Muscle layer of duodenum (tissue), 2 donors: Measurements from ENCODE around the gene PCSK4.
"Not testable (repeated sequence)": the region's sequence is repeated elsewhere in the genome, so short reads cannot be mapped to it uniquely, and the experiment has no call there.

Experiments
- H3K27ac ChIP-seq: one replicate; pipeline ENCODE4 v1.7.0; 2013; ENCODE audit warnings: mild to moderate bottlenecking, low read length
- H3K27me3 ChIP-seq: one replicate; pipeline ENCODE4 v1.7.0; 2013; ENCODE audit warnings: low read depth, mild to moderate bottlenecking, control low read depth, low read length
- H3K36me3 ChIP-seq, 2 donors: one replicate each; pipeline ENCODE4 v1.7.0; 2013; ENCODE audit warnings: low read length in 2 of 2, control low read depth in 1 of 2, mild to moderate bottlenecking in 1 of 2; ENCODE audit not compliant: insufficient read depth in 2 of 2, control insufficient read depth in 1 of 2
- H3K4me1 ChIP-seq, 2 donors: one replicate each; pipeline ENCODE4 v1.7.0; 2013; ENCODE audit warnings: low read length in 2 of 2, mild to moderate bottlenecking in 2 of 2, control low read depth in 1 of 2, moderate library complexity in 1 of 2; ENCODE audit not compliant: insufficient read depth in 2 of 2, control insufficient read depth in 1 of 2
- H3K4me3 ChIP-seq, 2 donors: one replicate each; pipeline ENCODE4 v1.7.0; 2013; ENCODE audit warnings: low read length in 2 of 2, low read depth in 1 of 2, mild to moderate bottlenecking in 1 of 2
- H3K9me3 ChIP-seq, 2 donors: one replicate each; pipeline ENCODE4 v1.7.0; 2013; ENCODE audit warnings: low read length in 2 of 2, control low read depth in 1 of 2, mild to moderate bottlenecking in 1 of 2; ENCODE audit not compliant: control insufficient read depth in 1 of 2
- donor health status: healthy.

The PCSK4 gene

DNA sequence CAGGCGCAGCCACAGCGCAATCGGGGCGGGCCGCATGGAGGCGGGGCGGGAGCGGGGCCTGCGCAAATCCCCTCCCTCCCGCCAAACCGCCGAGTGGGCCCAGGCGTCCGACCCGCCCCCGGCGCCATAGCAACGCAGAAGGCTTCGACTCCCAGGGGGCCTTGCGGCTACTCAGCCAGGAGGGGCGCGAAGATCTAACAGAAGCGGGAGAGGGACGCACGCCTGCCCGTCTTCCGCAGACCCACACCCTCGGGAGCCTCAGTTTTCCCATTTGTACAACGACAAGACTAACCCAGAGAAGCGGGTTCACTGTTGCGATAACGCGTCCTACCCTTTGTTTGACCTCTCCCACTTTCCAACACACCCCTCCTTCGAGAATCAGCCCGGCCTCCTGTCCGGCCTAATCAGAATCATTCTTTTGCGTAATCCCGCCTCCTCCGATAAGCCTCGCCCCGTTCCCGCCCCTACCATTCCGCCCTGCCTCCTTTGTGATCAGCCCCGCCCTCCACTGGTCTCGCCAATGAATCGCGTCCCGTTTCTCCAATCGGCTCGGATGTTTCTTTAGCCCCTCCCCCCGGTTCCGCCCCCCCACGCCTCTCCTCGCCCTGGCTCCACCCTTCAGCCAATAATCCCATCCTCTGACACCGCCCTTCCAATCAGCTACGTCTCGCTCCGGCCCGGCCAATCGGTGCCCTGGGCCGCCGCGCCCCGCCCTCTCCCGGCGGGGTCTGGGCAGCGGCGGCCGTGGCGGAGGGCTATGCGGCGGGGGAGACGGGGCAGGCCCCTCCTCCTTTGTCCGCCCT is at the start of gene PCSK4:
TSS of gene PCSK4 (minus strand) at position 40 of the 803 bp plus-strand sequence. CDS start at position 36, 4 bp downstream.
- no peaks in the 10 kb centered on the region for H3K27me3 ChIP-seq
- H3K4me3 ChIP-seq = peak within 1 kb of the TSS; percentile 61 to 75
- peaks cover 0 to 18% of the 10 kb centered on the region in 2 donors for H3K4me1 ChIP-seq
- H3K9me3 ChIP-seq = no peaks in the 10 kb centered on the region
- H3K36me3 ChIP-seq = no peaks in the 10 kb centered on the region
- H3K27ac ChIP-seq = no peak within 1 kb of the TSS

DNA sequence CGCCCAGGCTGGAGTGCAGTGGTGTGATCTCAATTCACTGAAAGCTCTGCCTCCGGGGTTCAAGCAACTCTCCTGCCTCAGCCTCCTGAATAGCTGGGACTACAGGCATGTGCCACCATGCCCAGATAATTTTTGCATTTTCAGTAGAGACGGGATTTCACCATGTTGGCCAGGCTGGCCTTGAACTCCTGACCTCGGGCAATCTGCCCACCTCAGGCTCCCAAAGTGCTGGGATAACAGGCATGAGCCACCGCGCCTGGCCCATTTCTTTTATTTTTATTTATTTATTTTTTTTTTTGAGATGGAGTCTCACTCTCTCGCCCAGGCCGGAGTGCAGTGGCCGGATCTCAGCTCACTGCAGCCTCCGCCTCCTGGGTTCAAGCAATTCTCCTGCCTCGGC is 49.6 kb upstream of the PCSK4 start:
- H3K27ac ChIP-seq = not testable (repeated sequence)

DNA sequence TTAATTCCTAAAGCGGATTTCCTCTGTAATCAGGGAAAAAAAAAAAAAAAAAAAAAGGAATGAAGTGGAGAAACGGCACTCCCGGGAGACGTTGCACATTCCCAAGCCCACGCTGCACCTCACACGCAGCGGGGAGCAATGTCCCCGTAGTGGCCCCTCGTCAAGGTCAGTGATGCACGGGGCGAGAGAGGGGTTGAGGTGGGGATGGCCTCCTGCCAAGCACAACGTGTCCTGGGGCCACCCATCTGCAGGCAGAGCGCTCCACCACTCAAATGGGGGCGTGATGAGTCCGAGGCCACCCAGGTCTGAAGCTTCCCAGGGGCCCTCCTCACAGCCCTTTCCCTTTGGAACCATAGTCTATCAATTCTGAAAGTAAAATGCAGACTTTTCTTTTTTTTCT is 48.8 kb upstream of the PCSK4 start:
- Histone ChIP-seq H3K4me1 (peaks cover 0 to 14% of the 10 kb centered on the region in 2 donors), H3K9me3 (no peaks in the 10 kb centered on the region), H3K36me3 (no peaks in the 10 kb centered on the region), H3K4me3 (no peak overlapping the region), H3K27ac (no peak overlapping the region), H3K27me3 (no peaks in the 10 kb centered on the region)

More for the DNA sequence above, 49.6 kb upstream of the PCSK4 start:
- not testable (repeated sequence) for H3K36me3 ChIP-seq, H3K9me3 ChIP-seq, H3K4me3 ChIP-seq, H3K27me3 ChIP-seq
- peaks cover 0 to 14% of the 10 kb centered on the region in 2 donors for H3K4me1 ChIP-seq

DNA sequence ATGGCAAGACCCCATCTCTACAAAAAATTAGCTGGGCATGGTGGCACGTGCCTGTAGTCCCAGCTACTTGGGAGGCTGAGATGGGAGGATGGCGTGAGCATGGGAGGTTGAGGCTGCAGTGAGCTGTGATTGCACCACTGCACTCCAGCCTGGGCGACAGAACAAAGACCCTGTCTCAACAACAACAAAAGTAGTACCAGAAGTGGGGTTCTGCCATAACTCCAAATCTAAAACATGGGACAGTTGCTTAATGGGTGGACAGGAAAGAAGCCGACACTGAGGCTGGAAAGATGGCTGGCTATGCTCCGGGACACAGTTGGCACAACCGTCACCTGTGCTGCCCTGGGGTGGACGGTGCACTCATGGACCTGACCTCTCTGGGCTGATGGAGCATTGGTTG is 45.5 kb upstream of the PCSK4 start:
- H3K4me1 ChIP-seq = peaks cover 0 to 13% of the 10 kb centered on the region in 2 donors
- not testable (repeated sequence) for H3K4me3 ChIP-seq, H3K36me3 ChIP-seq, H3K27me3 ChIP-seq, H3K27ac ChIP-seq, H3K9me3 ChIP-seq

DNA sequence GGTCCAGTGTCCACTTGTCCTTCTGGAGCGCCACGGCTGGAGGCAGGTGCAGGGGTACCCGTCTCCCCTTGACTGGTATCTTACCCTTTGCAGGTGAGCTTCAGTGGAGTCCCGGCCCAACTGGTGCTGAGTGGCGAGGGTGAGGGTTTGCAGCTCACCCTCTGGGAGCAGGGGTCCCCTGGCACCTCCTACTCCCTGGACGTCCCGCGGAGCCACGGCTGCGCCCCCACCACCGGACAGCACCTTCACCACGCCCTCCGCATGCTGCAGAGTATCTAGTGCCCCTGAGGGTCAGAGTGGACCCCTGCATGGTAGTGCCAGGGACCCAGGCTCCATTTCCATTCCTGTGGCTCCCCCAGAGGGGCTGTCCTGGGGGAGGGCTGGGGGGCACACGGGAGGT is 44.8 kb upstream of the PCSK4 start:
- no peaks in the 10 kb centered on the region for H3K9me3 ChIP-seq
- no peak overlapping the region for H3K27ac ChIP-seq
- no peaks in the 10 kb centered on the region for H3K36me3 ChIP-seq
- H3K27me3 ChIP-seq = peaks cover 7% of the 10 kb centered on the region
- H3K4me3 ChIP-seq = no peak overlapping the region
- peaks cover 0 to 6% of the 10 kb centered on the region in 2 donors for H3K4me1 ChIP-seq

DNA sequence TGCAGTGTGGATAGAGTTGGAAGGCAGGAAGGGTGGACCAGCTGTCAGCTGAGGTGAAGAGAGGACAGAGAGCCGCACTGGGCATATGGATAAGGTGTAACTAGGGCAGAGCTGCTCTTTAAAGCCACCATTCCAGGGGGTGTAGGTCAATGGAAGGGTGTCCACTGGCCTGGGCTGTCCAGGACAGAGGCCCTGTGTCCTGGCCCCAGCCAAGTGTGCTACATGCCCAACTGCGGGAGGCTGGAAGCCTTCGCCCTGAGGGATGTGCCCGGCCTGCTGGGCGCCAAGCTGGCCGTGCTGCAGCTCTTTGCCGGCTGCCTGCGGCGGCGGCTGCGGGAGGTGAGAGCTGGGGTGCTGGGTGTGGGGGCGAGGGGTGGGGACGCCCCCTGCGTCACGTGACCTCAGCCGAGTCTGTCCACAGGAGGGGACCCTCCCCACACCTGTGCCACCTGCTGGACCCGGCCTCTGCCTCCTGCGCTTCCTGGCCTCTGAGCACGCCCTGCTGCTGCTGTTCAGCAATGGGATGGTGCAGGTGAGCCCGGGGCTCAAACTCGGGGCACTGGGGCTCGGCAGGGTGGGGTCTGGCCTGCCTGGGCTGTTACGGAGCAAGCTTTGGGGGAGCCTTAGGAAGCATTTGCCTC is 43.5 kb upstream of the PCSK4 start:
- no peak overlapping the region for H3K4me3 ChIP-seq
- H3K4me1 ChIP-seq = peaks cover 0 to under 1% of the 10 kb centered on the region in 2 donors
- H3K9me3 ChIP-seq = no peaks in the 10 kb centered on the region
- no peak overlapping the region for H3K27ac ChIP-seq
- no peaks in the 10 kb centered on the region for H3K36me3 ChIP-seq
- H3K27me3 ChIP-seq = peaks cover 7% of the 10 kb centered on the region

DNA sequence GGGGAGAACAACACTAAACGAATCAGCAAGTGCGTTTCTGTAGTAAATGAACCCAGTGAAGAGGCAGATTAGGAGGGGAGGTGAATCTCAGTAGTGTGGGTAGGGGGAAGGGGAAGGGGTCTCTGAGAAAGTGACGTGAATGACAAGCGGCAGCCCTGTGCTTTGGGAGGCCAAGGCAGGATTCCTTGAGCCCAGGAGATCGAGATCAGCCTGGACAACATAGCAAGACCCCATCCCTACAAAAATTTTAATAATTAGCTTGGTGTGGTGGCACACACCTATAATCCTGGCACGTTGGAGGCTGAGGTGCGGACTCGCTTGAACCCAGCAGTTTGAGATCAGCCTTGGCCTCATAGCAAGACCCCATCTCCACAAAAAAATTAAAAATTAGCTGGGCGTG is 41.9 kb upstream of the PCSK4 start:
- no peak overlapping the region for H3K4me3 ChIP-seq
- no peaks in the 10 kb centered on the region for H3K4me1 ChIP-seq
- peaks cover 7% of the 10 kb centered on the region for H3K27me3 ChIP-seq
- H3K27ac ChIP-seq = no peak overlapping the region
- H3K36me3 ChIP-seq = no peaks in the 10 kb centered on the region
- H3K9me3 ChIP-seq = no peaks in the 10 kb centered on the region

DNA sequence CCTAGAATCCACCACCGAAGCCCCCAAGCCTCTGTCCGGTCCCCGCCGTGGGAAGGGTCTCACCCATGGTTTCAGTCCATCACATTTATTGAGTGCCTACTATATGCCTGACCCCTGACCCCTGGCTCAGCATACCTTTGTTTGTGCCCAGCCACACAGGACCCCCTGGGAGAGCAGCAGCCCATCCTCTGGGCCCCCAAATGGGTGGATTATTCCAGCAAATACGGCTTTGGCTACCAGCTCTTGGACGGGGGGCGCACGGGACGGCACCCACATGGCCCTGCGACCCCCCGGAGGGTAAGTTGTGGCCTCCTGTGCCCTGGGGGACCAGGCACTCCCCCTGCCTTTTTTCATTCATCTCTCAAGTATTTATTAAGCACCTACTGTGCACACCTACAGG is 41.4 kb upstream of the PCSK4 start:
- no peaks in the 10 kb centered on the region for H3K4me1 ChIP-seq
- no peak overlapping the region for H3K27ac ChIP-seq
- no peaks in the 10 kb centered on the region for H3K36me3 ChIP-seq
- H3K27me3 ChIP-seq = peaks cover 7% of the 10 kb centered on the region
- no peak overlapping the region for H3K4me3 ChIP-seq
- H3K9me3 ChIP-seq = no peaks in the 10 kb centered on the region

DNA sequence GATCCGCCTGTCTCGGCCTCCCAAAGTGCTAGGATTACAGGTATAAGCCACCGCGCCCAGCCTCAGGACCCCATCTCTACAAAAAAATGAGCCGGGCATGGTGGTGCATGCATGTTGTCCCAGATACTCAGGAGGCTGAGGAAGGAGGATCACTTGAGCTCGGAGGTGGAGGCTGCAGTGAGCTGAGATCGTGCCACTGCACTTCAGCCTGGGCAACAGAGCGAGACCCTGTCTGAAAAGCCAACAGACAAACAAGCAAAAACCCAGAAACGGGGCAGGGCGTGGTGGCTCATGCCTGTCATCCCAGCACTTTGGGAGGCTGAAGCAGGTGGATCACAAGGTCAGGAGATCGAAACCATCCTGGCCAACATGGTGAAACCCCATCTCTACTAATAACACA is 40.7 kb upstream of the PCSK4 start:
- H3K4me3 ChIP-seq, H3K27me3 ChIP-seq, H3K4me1 ChIP-seq, H3K9me3 ChIP-seq, H3K27ac ChIP-seq, H3K36me3 ChIP-seq: not testable (repeated sequence)

DNA sequence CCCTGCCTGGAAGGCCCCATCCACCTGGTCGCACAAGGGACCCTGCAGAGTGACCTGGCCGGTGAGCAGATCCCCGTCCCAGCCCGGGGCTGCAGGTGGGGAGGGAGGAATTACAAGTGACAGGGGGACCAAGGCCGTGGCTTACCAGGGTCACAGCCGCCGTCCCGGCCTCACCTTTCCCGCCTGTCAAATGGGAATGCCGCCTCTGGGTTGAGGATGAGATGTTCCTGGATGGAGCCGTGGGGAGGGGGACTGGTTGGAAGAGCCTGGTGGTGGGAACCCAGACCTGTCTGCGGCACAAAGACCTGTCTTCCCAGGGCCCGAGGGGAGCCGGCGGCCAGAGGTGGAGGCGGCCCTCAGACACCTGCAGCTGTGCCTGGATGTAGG is 39.3 kb upstream of the PCSK4 start:
- no peak overlapping the region for H3K27ac ChIP-seq
- H3K4me1 ChIP-seq = peaks cover 0 to under 1% of the 10 kb centered on the region in 2 donors
- no peak overlapping the region for H3K4me3 ChIP-seq
- no peaks in the 10 kb centered on the region for H3K36me3 ChIP-seq
- no peaks in the 10 kb centered on the region for H3K9me3 ChIP-seq
- peaks cover 15% of the 10 kb centered on the region for H3K27me3 ChIP-seq

DNA sequence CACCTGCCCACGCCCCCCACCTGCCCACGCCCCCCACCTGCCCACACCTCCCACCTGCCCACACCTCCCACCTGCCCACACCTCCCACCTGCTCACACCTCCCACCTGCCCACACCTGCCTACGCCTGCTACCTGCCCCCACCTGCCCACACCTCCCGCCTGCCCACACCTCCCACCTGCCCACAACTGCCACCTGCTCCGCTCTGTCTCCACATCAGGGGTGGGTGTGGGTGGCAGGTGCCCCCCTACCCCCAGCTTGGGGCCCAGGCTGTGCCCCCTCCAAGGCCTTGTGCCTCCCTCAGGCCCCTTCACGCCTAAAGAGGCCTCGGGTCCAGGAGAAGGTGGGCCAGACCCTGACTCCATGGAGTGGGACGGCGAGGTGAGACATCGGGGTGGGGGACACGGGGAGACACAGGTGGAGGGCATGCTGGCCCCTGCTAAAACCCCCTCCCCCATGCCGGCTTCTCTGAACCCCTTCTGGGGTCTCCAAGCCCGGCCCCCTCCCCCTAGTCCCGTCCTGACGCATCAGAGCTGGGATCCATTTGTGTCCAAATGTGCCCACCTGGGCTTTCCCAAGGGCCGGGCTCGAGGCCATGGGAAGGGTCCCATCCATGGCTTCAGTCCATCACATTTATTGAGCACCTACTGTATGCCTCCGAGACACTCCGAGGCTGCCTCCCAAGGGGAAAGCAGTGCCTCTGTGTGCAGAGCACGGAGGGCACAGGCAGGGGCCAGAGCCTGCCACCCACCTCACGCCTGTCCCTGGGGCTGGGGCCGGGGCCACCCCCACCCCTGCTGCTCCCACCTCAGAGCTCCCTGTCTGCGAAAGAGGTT is 38.7 kb upstream of the PCSK4 start:
- no peak overlapping the region for H3K4me3 ChIP-seq
- H3K27me3 ChIP-seq = peaks cover 17% of the 10 kb centered on the region
- H3K27ac ChIP-seq = no peak overlapping the region
- H3K4me1 ChIP-seq = peaks cover 0 to 3% of the 10 kb centered on the region in 2 donors
- no peaks in the 10 kb centered on the region for H3K36me3 ChIP-seq
- H3K9me3 ChIP-seq = no peaks in the 10 kb centered on the region
